Measurements from ENCODE around the gene PPP1R26.

GRCh38 chr9:135476561-135477355 is 2.8 kb upstream of the PPP1R26 start:
- TF ChIP-seq POLR2A (IDR thresholded peaks at IDR 0.05; ENCODE audit: low read length) (no peak), CTCF (IDR thresholded peaks at IDR 0.05) (no peak), REST (IDR thresholded peaks at IDR 0.05) (no peak), RAD21 (conservative IDR thresholded peaks at IDR 0.05 in 1 of 2, IDR thresholded peaks at IDR 0.05 in 1 of 2) (no peak), EP300 (IDR thresholded peaks at IDR 0.05) (no peak), MAFK (IDR thresholded peaks at IDR 0.05; ENCODE audit: partially characterized antibody) (no peak), NFE2L2 (conservative IDR thresholded peaks at IDR 0.05; ENCODE audit: low read length) (no peak), KDM1A (IDR thresholded peaks at IDR 0.05; ENCODE audit: low read depth) (no peak), RNF2 (IDR thresholded peaks at IDR 0.05; ENCODE audit: borderline replicate concordance, low read depth) (no peak), MAX (IDR thresholded peaks at IDR 0.05) (no peak)

Data from A549 (cell line).